Mucosa of stomach (tissue), 1 donor: ENCODE data around the gene MED10.
"Not testable (repeated sequence)": the region's sequence is repeated elsewhere in the genome, so short reads cannot be mapped to it uniquely, and the experiment has no call there.

ENCODE experiments used
- H3K27me3 ChIP-seq: one replicate; pipeline ENCODE4 v1.7.0; 2013; ENCODE audit warnings: mild to moderate bottlenecking, low read length; ENCODE audit not compliant: control insufficient read depth, insufficient read depth
- H3K36me3 ChIP-seq: one replicate; pipeline ENCODE4 v1.7.0; 2013; ENCODE audit warnings: low read length; ENCODE audit not compliant: control insufficient read depth, insufficient read depth
- H3K4me1 ChIP-seq: one replicate; pipeline ENCODE4 v1.7.0; 2013; ENCODE audit warnings: mild to moderate bottlenecking, low read length; ENCODE audit not compliant: control insufficient read depth, insufficient read depth
- H3K4me3 ChIP-seq: one replicate; pipeline ENCODE4 v1.7.0; 2013; ENCODE audit warnings: low read length
- H3K9ac ChIP-seq: one replicate; pipeline ENCODE4 v1.7.0; 2013; ENCODE audit warnings: mild to moderate bottlenecking, low read length, moderate library complexity
- H3K9me3 ChIP-seq: one replicate; pipeline ENCODE4 v1.7.0; 2013; ENCODE audit warnings: mild to moderate bottlenecking, low read length, moderate library complexity; ENCODE audit not compliant: control insufficient read depth
- donor health status: Pancreatic carcinoma.

MED10 gene

DNA sequence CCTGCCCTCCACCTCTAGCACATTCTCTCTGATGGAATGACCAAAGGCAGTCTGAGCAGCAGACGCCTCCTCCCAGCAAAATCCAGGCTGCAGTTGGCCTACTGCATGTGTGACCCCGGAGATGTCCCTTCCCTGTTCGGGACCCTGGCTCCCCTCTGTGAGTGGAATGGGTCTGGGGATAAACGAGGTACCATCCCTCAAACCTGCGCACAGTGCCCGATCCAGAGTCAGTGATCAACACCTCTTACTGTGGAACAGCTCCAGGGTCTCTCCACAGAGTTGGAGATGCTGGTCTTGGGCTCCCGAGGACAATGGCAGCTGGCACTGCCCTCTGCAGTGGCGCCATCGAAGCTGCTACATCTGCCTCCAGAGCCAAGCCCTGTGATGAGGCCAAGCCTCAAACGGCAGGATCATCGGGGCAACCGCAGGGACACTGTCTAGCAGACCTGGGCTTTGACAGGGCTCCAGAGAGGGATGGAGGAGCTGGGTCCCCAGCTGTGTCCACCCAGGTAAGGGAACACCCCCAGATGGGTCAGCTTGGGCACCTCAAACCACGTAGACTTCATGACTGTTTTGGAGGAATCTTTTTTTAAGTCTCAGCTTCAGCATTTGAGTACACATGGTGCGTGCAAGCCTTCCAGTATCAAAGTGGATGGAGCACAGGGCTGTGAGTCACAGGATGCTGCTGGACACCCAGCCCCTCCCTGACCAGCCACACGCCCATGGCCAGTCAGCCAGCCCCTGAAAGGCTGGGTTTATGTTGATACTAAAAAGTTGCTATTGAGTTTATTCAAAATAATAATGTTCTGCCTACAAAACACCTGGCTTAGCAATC, 13.0 kb downstream of the MED10 start:
- no peak overlapping the region for H3K4me3 ChIP-seq
- H3K36me3 ChIP-seq = no peaks in the 10 kb centered on the region
- H3K9ac ChIP-seq = no peak overlapping the region
- no peaks in the 10 kb centered on the region for H3K27me3 ChIP-seq
- H3K4me1 ChIP-seq = no peaks in the 10 kb centered on the region
- no peaks in the 10 kb centered on the region for H3K9me3 ChIP-seq

- H3K36me3 ChIP-seq, H3K4me1 ChIP-seq, H3K4me3 ChIP-seq, H3K9me3 ChIP-seq, H3K27me3 ChIP-seq, H3K9ac ChIP-seq: not testable (repeated sequence)
Measured at GRCh38 chr5:6363454-6364011, 14.8 kb downstream of the MED10 start.

DNA sequence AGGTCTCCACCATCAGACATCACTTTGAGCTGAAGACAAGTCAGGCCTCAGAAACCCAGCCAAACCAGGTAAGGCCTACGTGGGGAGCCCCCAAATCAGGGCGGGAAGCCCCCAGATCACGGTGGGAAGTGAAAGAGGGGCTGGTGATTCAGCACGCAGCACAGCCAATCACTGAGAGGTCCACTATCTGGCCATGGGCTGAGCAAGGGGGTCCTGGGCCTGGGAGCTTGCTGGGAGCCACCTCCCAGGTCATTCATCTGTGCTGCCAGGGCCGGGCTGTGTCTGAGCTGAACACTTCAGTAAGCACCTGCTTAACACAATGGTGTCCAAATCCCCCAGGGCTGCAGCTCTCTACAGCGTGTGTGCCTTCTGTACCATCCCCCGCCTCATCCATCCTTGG, 15.5 kb downstream of the MED10 start:
- Histone ChIP-seq H3K36me3 (no peaks in the 10 kb centered on the region), H3K4me3 (no peak overlapping the region), H3K9ac (no peak overlapping the region), H3K27me3 (no peaks in the 10 kb centered on the region), H3K4me1 (no peaks in the 10 kb centered on the region), H3K9me3 (no peaks in the 10 kb centered on the region)

DNA sequence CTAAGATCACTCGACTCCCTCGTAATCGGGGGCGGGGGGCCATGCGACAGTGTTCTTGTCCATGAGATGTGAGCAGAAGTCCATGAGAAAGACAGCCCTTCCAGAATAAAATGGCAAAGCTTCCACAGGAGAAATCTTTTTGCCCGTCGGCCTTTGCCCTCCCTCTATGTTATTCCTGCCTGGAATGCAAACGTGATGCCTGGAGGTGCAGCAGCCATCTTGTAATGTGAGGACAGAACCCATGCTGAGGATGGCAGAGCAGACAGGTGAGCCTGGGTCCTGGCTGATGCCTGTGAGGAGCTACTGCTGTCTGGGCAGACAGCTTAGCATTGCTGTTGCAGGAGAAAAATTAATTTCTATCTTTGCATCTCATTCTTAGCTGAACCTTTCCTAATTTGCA, 17.2 kb downstream of the MED10 start:
- no peaks in the 10 kb centered on the region for H3K27me3 ChIP-seq
- H3K9ac ChIP-seq = no peak overlapping the region
- no peaks in the 10 kb centered on the region for H3K9me3 ChIP-seq
- no peaks in the 10 kb centered on the region for H3K4me1 ChIP-seq
- H3K36me3 ChIP-seq = no peaks in the 10 kb centered on the region
- H3K4me3 ChIP-seq = no peak overlapping the region

- Histone ChIP-seq H3K9ac (no peak overlapping the region), H3K36me3 (no peaks in the 10 kb centered on the region), H3K9me3 (no peaks in the 10 kb centered on the region), H3K4me3 (no peak overlapping the region), H3K27me3 (no peaks in the 10 kb centered on the region), H3K4me1 (no peaks in the 10 kb centered on the region)
Measured at GRCh38 chr5:6360323-6361072, 17.8 kb downstream of the MED10 start.

- Histone ChIP-seq H3K27me3 (no peaks in the 10 kb centered on the region), H3K36me3 (no peaks in the 10 kb centered on the region), H3K4me3 (no peak overlapping the region), H3K9ac (no peak overlapping the region), H3K4me1 (no peaks in the 10 kb centered on the region), H3K9me3 (no peaks in the 10 kb centered on the region)
Measured at GRCh38 chr5:6359555-6360322, 18.6 kb downstream of the MED10 start.

GRCh38 chr5:6358434-6358820, 19.9 kb downstream of the MED10 start:
- H3K9me3 ChIP-seq = no peaks in the 10 kb centered on the region
- no peaks in the 10 kb centered on the region for H3K36me3 ChIP-seq
- H3K9ac ChIP-seq = no peak overlapping the region
- H3K27me3 ChIP-seq = no peaks in the 10 kb centered on the region
- H3K4me3 ChIP-seq = no peak overlapping the region
- H3K4me1 ChIP-seq = no peaks in the 10 kb centered on the region

DNA sequence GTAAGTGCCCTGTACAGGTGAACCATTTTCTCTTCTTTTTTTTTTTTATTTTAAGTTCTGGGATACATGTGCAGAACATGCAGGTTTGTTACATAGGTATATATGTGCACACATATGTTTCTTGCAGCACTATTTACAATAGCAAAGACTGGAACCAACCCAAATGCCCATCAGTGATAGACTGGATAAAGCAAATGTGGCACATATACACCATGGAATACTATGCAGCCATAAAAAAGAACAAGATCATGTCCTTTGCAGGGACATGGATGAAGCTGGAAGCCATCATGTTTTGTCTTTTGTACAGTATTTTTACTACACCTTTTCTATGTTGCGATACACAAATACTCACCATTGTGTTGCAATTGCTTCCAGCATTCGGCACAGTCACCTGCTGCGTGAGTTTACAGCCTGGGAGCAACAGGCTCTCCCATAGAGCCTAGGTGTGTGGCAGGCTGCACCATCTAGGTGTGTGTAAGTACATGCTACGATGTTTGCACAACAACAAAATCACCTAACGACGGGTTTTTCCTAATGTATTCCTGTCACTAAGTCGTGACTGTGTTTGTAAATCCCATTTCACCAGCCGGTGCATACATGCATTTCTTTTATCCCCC, 20.4 kb downstream of the MED10 start:
- H3K4me1 ChIP-seq, H3K36me3 ChIP-seq, H3K9me3 ChIP-seq, H3K27me3 ChIP-seq, H3K9ac ChIP-seq, H3K4me3 ChIP-seq: not testable (repeated sequence)

- Histone ChIP-seq H3K27me3 (no peaks in the 10 kb centered on the region), H3K4me1 (no peaks in the 10 kb centered on the region), H3K4me3 (no peak overlapping the region), H3K9me3 (no peaks in the 10 kb centered on the region), H3K36me3 (no peaks in the 10 kb centered on the region), H3K9ac (no peak overlapping the region)
Measured at GRCh38 chr5:6356578-6357164, 21.7 kb downstream of the MED10 start.

GRCh38 chr5:6355294-6355693, 23.1 kb downstream of the MED10 start:
- Histone ChIP-seq H3K9ac (no peak overlapping the region), H3K36me3 (no peaks in the 10 kb centered on the region), H3K4me1 (no peaks in the 10 kb centered on the region), H3K4me3 (no peak overlapping the region), H3K27me3 (no peaks in the 10 kb centered on the region), H3K9me3 (no peaks in the 10 kb centered on the region)

DNA sequence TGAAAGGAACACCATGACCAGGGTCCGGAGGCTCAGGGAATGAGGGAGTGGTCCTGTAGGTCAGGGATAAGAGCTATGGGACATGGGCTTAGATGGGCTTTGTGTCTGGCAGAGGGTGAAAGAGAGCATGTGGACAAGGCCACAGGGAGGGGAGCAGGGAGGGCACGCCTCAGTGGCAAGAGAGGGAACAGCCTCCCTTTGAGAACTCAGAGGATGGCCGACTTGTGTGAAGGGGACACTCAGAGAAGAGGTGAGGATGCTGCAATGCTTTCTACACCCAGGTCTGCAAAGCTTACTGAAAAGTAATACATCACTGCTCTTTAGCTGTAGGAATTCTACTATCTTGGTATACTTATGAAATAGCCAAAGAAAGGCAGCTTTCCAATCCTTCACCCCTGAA, 23.5 kb downstream of the MED10 start:
- Histone ChIP-seq H3K9ac (no peak overlapping the region), H3K36me3 (no peaks in the 10 kb centered on the region), H3K9me3 (no peaks in the 10 kb centered on the region)

More for the DNA sequence above, 23.5 kb downstream of the MED10 start:
- no peak overlapping the region for H3K4me3 ChIP-seq
- no peaks in the 10 kb centered on the region for H3K27me3 ChIP-seq
- no peaks in the 10 kb centered on the region for H3K4me1 ChIP-seq
